Esophagus mucosa (tissue), 1 donor: Measurements from ENCODE around the gene ZNF683. TPM values are rescaled to one million over a fixed set of nuclear protein-coding genes. Genes with fewer than 3 reads are reported as not detected.
"Not testable (repeated sequence)": the region's sequence is repeated elsewhere in the genome, so short reads cannot be mapped to it uniquely, and the experiment has no call there.

Experiments used
- ATAC-seq: fragments of 200-7000 bp; cut with Tn5 transposase; one replicate; pipeline ENCODE4 v1.9.1; 2020
- total RNA-seq: library from RNA; stranded (reverse); gene quantifications from one replicate; pipeline ENCODE4 v1.2.4, GENCODE V29; 2023
- donor health status: DM: yes; HTN: yes; CAD: no.

ZNF683 gene
- not detected for total RNA-seq

GRCh38 chr1:26372611-26373010 lies at the start of gene ZNF683:
TSS of gene ZNF683 (minus strand) at chr1:26372750. CDS start at chr1:26368571, 4,179 bp downstream.
- not testable (repeated sequence) for ATAC-seq

- ATAC-seq = no peak
Observed at GRCh38 chr1:26419494-26419893, 46.9 kb upstream of the ZNF683 start.

- ATAC-seq = no peak
Observed at GRCh38 chr1:26418865-26419349, 46.4 kb upstream of the ZNF683 start.

GRCh38 chr1:26417111-26417759 lies 44.7 kb upstream of the ZNF683 start:
- peak; percentile 99 for ATAC-seq

- ATAC-seq = no peak
Observed at GRCh38 chr1:26413031-26413430, 40.5 kb upstream of the ZNF683 start.

- ATAC-seq = no peak
Observed at GRCh38 chr1:26412180-26412840, 39.8 kb upstream of the ZNF683 start.

GRCh38 chr1:26411624-26412074 lies 39.1 kb upstream of the ZNF683 start:
- ATAC-seq = no peak

GRCh38 chr1:26410706-26411623 lies 38.4 kb upstream of the ZNF683 start, which contains the start of gene LIN28A:
TSS of gene LIN28A (plus strand) at chr1:26410817. CDS start at chr1:26410892, 75 bp downstream.
- peak; percentile 6 for ATAC-seq

- no peak for ATAC-seq
Observed at GRCh38 chr1:26409191-26409807, 36.7 kb upstream of the ZNF683 start.

GRCh38 chr1:26408604-26409003 lies 36.1 kb upstream of the ZNF683 start:
- ATAC-seq = peak; percentile 70

GRCh38 chr1:26405281-26405915 lies 32.8 kb upstream of the ZNF683 start:
- no peak for ATAC-seq

- no peak for ATAC-seq
Observed at GRCh38 chr1:26404641-26405040, 32.1 kb upstream of the ZNF683 start.

GRCh38 chr1:26403656-26404055 lies 31.1 kb upstream of the ZNF683 start:
- ATAC-seq = no peak

GRCh38 chr1:26401891-26402290 lies 29.3 kb upstream of the ZNF683 start:
- ATAC-seq = no peak

GRCh38 chr1:26399034-26399433 lies 26.5 kb upstream of the ZNF683 start:
- no peak for ATAC-seq

- no peak for ATAC-seq
Observed at GRCh38 chr1:26395754-26396153, 23.2 kb upstream of the ZNF683 start.

GRCh38 chr1:26391450-26391849 lies 18.9 kb upstream of the ZNF683 start:
- ATAC-seq = peak; percentile 55

- no peak for ATAC-seq
Observed at GRCh38 chr1:26389604-26390247, 17.2 kb upstream of the ZNF683 start.

GRCh38 chr1:26388791-26389445 lies 16.4 kb upstream of the ZNF683 start:
- no peak for ATAC-seq

- no peak for ATAC-seq
Observed at GRCh38 chr1:26387447-26387846, 14.9 kb upstream of the ZNF683 start.

- not testable (repeated sequence) for ATAC-seq
Observed at GRCh38 chr1:26385063-26385462, 12.5 kb upstream of the ZNF683 start.
